ENCODE data around the gene SEM1. TPM values are rescaled to one million over a fixed set of nuclear protein-coding genes. Genes with fewer than 3 reads are reported as not detected.
A peak's percentile ranks its signal among the peaks of the same experiment; 100 is the strongest.
"Not testable (repeated sequence)": the region's sequence is repeated elsewhere in the genome, so short reads cannot be mapped to it uniquely, and the experiment has no call there.

SEM1 gene
- total RNA-seq, 5 donors from 2014 or later (not counting 1 experiment from before 2014, with no cell fraction given) = 17.8 to 34.8 (median 30.2) TPM

DNA sequence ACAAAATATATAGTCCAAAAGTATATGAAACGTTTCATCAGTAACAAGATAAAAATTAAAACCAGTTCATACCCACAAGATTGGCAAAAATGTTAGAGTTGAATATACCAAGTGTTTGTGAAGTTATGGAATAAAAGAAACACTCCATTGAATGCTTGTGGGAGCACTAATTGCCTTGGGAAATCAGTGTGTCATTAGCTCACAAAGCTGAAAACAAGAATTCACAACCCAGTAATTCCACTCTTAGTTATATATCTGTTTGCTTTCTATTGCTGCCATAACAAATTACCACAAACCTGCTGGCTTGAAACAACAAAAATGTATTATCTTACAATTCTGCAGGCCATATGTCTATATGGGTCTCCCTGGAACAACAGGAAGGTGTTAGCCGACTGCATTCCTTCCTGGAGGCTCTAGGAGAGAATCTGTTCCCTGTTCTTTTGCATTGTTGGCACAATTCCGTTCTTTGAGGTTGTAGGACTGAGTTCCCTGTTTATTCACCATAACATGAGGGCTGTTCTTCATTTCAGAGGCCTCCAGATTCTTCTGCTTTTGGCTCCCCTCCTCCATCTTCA, 45.7 kb downstream of the SEM1 start:
- Histone ChIP-seq H3K4me1 (ENCODE audit: control insufficient read depth in 1 of 2, extremely low read depth in 1 of 2, insufficient read depth in 2 of 2, low read length in 2 of 2) (peaks cover 3% of the 10 kb centered on the region in 2 experiments), H3K4me3 (ENCODE audit: control insufficient read depth in 1 of 2, extremely low read depth in 1 of 2, low read length in 1 of 2) (no peak overlapping the region), H3K27ac (ENCODE audit: low read length) (no peak overlapping the region), H3K36me3 (ENCODE audit: control insufficient read depth in 2 of 2, extremely low read depth in 1 of 2, insufficient read depth in 1 of 2, low read length in 1 of 2) (no peaks in the 10 kb centered on the region), H3K9me3 (no peaks in the 10 kb centered on the region), H3K27me3 (replicated peaks in 1 of 2; ENCODE audit: control insufficient read depth in 2 of 2, extremely low read depth in 1 of 2, insufficient read depth in 2 of 2, low read length in 1 of 2) (no peaks in the 10 kb centered on the region)
- Mint-ChIP-seq H3K9me3 (no peaks in the 10 kb centered on the region), H3K4me1 (peaks cover 16 to 21% (median 19%) of the 10 kb centered on the region in 3 donors), H3K36me3 (peaks cover 20% of the 10 kb centered on the region), H3K4me3 (no peak overlapping the region), H3K27ac (peak overlapping the region in 1 of 2 donors; percentile 1), H3K27me3 (no peaks in the 10 kb centered on the region)
- ATAC-seq (replicated peaks in 1 of 4) (no peak), DNase-seq (no peak)
- CTCF ChIA-PET = no interaction called here
- POLR2A ChIA-PET = no interaction called here
- WGBS (ENCODE audit: insufficient coverage) = no CpG with 5 or more reads among the region's 3 CpGs

- H3K4me3 ChIP-seq (ENCODE audit: control insufficient read depth in 1 of 2, extremely low read depth in 1 of 2, low read length in 1 of 2) = no peak overlapping the region
- H3K9me3 ChIP-seq = no peaks in the 10 kb centered on the region
- ATAC-seq (replicated peaks in 1 of 4) (no peak), DNase-seq (no peak)
- Mint-ChIP-seq H3K4me3 (no peak overlapping the region), H3K27ac (peak overlapping the region in 1 of 2 donors; percentile 50), H3K36me3 (peaks cover 17% of the 10 kb centered on the region), H3K4me1 (peaks cover 16 to 21% (median 19%) of the 10 kb centered on the region in 3 donors), H3K9me3 (no peaks in the 10 kb centered on the region), H3K27me3 (no peaks in the 10 kb centered on the region)
- H3K27me3 ChIP-seq (replicated peaks in 1 of 2; ENCODE audit: control insufficient read depth in 2 of 2, extremely low read depth in 1 of 2, insufficient read depth in 2 of 2, low read length in 1 of 2) = no peaks in the 10 kb centered on the region
- POLR2A ChIA-PET = no interaction called here
- CTCF ChIA-PET = no interaction called here
- peaks cover 3% of the 10 kb centered on the region in 2 experiments for H3K4me1 ChIP-seq (ENCODE audit: control insufficient read depth in 1 of 2, extremely low read depth in 1 of 2, insufficient read depth in 2 of 2, low read length in 2 of 2)
- no peak overlapping the region for H3K27ac ChIP-seq (ENCODE audit: low read length)
- H3K36me3 ChIP-seq (ENCODE audit: control insufficient read depth in 2 of 2, extremely low read depth in 1 of 2, insufficient read depth in 1 of 2, low read length in 1 of 2) = no peaks in the 10 kb centered on the region
- WGBS (ENCODE audit: insufficient coverage) = 75% methylated on average over 1 of the region's 2 CpGs
These were observed 46.2 kb downstream of the SEM1 start for GRCh38 chr7:96663457-96663856.

- H3K27ac Mint-ChIP-seq = not testable (repeated sequence)
- WGBS (ENCODE audit: insufficient coverage) = no CpG with 5 or more reads among the region's 3 CpGs
These were observed 47.5 kb downstream of the SEM1 start for GRCh38 chr7:96662151-96662550.

DNA sequence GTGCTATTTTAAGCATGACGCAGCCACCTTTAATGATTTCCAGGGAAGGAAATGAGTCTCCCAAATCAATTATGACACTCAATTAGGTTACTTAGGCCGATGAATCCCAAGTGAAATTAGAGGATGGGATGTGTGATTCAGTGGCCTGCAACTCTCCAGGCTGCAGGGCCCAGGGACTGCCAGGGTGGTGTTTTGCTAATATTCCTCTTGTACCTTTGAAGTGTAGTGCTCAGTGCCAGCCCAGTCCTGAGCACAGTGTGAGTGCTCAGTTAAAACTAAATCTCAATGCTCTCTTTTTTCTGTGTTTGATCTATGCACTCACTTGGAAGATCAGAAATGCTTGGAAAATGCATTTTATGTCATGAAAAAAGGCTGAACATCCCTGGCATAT, 51.6 kb downstream of the SEM1 start:
- peaks cover 18% of the 10 kb centered on the region for H3K36me3 Mint-ChIP-seq
- H3K27me3 Mint-ChIP-seq = no peaks in the 10 kb centered on the region
- no peak for DNase-seq
- ATAC-seq (replicated peaks in 1 of 4) = no peak
- Histone ChIP-seq H3K9me3 (no peaks in the 10 kb centered on the region), H3K27me3 (replicated peaks in 1 of 2; ENCODE audit: control insufficient read depth in 2 of 2, extremely low read depth in 1 of 2, insufficient read depth in 2 of 2, low read length in 1 of 2) (no peaks in the 10 kb centered on the region), H3K4me3 (ENCODE audit: control insufficient read depth in 1 of 2, extremely low read depth in 1 of 2, low read length in 1 of 2) (no peak overlapping the region), H3K4me1 (ENCODE audit: control insufficient read depth in 1 of 2, extremely low read depth in 1 of 2, insufficient read depth in 2 of 2, low read length in 2 of 2) (no peaks in the 10 kb centered on the region), H3K36me3 (ENCODE audit: control insufficient read depth in 2 of 2, extremely low read depth in 1 of 2, insufficient read depth in 1 of 2, low read length in 1 of 2) (no peaks in the 10 kb centered on the region), H3K27ac (ENCODE audit: low read length) (no peak overlapping the region)
- peaks cover 1 to 3% (median 3%) of the 10 kb centered on the region in 3 donors for H3K4me1 Mint-ChIP-seq
- no peaks in the 10 kb centered on the region for H3K9me3 Mint-ChIP-seq
- ChIA-PET POLR2A (no interaction called here), CTCF (no interaction called here)
- no peak overlapping the region for H3K4me3 Mint-ChIP-seq
- no peak overlapping the region for H3K27ac Mint-ChIP-seq
- WGBS (ENCODE audit: insufficient coverage) = no CpG with 5 or more reads among the region's 2 CpGs

More at GRCh38 chr7:96662151-96662550, 47.5 kb downstream of the SEM1 start:
- POLR2A ChIA-PET; H3K4me1 ChIP-seq (ENCODE audit: control insufficient read depth in 1 of 2, extremely low read depth in 1 of 2, insufficient read depth in 2 of 2, low read length in 2 of 2); H3K4me3 Mint-ChIP-seq; H3K9me3 Mint-ChIP-seq; H3K27me3 ChIP-seq (replicated peaks in 1 of 2; ENCODE audit: control insufficient read depth in 2 of 2, extremely low read depth in 1 of 2, insufficient read depth in 2 of 2, low read length in 1 of 2); H3K9me3 ChIP-seq; CTCF ChIA-PET; H3K4me3 ChIP-seq (ENCODE audit: control insufficient read depth in 1 of 2, extremely low read depth in 1 of 2, low read length in 1 of 2); H3K27ac ChIP-seq (ENCODE audit: low read length); ATAC-seq (replicated peaks in 1 of 4); H3K27me3 Mint-ChIP-seq; DNase-seq; H3K36me3 ChIP-seq (ENCODE audit: control insufficient read depth in 2 of 2, extremely low read depth in 1 of 2, insufficient read depth in 1 of 2, low read length in 1 of 2): not testable (repeated sequence)
- Mint-ChIP-seq H3K36me3 (peaks cover 18% of the 10 kb centered on the region), H3K4me1 (peaks cover 16 to 21% (median 19%) of the 10 kb centered on the region in 3 donors)

DNA sequence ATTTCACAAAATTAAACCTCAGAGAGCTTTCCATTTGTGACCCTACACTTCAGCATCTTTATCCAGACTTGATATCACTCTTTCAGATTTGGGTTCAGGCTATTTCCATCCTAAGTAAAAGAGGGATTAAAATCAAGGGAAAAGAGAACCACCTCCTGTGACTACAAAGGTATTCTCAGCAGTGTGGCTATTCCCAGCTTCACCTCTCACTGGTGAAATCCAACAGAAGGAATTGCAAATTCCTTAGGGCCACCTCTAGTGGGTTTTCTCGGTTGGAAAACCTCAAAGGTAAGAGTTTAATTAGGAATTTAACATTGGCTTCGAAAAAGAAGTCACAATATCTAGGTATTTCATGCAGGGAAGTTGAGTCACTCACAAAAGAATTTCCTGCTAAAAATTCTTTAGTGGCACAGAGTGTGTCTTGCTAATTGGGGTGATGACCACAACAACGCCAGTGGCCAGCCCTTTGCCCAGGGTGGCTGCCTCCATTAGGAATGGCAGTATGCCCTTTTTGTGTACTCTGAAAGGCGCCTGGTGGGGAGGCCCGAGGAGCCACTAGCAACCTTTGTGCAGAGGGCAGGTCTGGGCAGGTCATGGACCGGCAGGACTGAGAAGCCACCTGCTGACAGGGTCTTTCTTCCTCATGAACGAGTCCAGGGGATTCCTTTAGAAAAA, 52.2 kb downstream of the SEM1 start:
- ChIA-PET POLR2A (no interaction called here), CTCF (no interaction called here)
- peaks cover 21% of the 10 kb centered on the region for H3K36me3 Mint-ChIP-seq
- Histone ChIP-seq H3K4me1 (ENCODE audit: control insufficient read depth in 1 of 2, extremely low read depth in 1 of 2, insufficient read depth in 2 of 2, low read length in 2 of 2) (no peaks in the 10 kb centered on the region), H3K27me3 (replicated peaks in 1 of 2; ENCODE audit: control insufficient read depth in 2 of 2, extremely low read depth in 1 of 2, insufficient read depth in 2 of 2, low read length in 1 of 2) (no peaks in the 10 kb centered on the region), H3K36me3 (ENCODE audit: control insufficient read depth in 2 of 2, extremely low read depth in 1 of 2, insufficient read depth in 1 of 2, low read length in 1 of 2) (no peaks in the 10 kb centered on the region), H3K27ac (ENCODE audit: low read length) (no peak overlapping the region), H3K9me3 (no peaks in the 10 kb centered on the region), H3K4me3 (ENCODE audit: control insufficient read depth in 1 of 2, extremely low read depth in 1 of 2, low read length in 1 of 2) (no peak overlapping the region)
- no peak overlapping the region for H3K27ac Mint-ChIP-seq
- no peak overlapping the region for H3K4me3 Mint-ChIP-seq
- ATAC-seq (replicated peaks in 1 of 4) (no peak), DNase-seq (no peak)
- H3K4me1 Mint-ChIP-seq = no peaks in the 10 kb centered on the region
- peaks cover 0 to 4% (median 0%) of the 10 kb centered on the region in 3 donors for H3K9me3 Mint-ChIP-seq
- 89% methylated on average over 4 of the region's 7 CpGs for WGBS (ENCODE audit: insufficient coverage)
- H3K27me3 Mint-ChIP-seq = no peaks in the 10 kb centered on the region

DNA sequence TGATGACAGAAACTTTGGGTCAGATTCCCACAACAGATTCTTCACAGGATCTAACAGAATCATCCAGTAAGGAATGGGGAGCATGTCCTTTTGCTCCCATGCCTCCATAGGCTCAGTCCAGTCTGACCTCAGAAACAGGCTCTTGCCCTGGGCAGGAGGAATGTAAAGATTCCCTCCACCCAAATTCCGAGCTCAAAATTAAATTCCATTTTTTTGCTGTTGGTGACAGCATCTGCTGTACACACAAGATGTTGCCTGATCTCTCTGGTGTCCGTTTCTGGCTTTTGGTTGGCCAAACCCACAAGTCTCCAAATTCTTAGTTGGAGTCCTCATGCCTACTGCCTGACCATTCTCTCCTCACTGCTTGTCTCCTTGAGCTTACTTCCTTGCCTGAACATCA, 53.7 kb downstream of the SEM1 start:
- POLR2A ChIA-PET = no interaction called here

More for the DNA sequence above, 53.7 kb downstream of the SEM1 start:
- no peak overlapping the region for H3K4me3 Mint-ChIP-seq
- H3K36me3 Mint-ChIP-seq = peaks cover 15% of the 10 kb centered on the region
- Histone ChIP-seq H3K4me1 (ENCODE audit: control insufficient read depth in 1 of 2, extremely low read depth in 1 of 2, insufficient read depth in 2 of 2, low read length in 2 of 2) (no peaks in the 10 kb centered on the region), H3K4me3 (ENCODE audit: control insufficient read depth in 1 of 2, extremely low read depth in 1 of 2, low read length in 1 of 2) (no peak overlapping the region), H3K27me3 (replicated peaks in 1 of 2; ENCODE audit: control insufficient read depth in 2 of 2, extremely low read depth in 1 of 2, insufficient read depth in 2 of 2, low read length in 1 of 2) (no peaks in the 10 kb centered on the region), H3K27ac (ENCODE audit: low read length) (no peak overlapping the region), H3K9me3 (no peaks in the 10 kb centered on the region), H3K36me3 (ENCODE audit: control insufficient read depth in 2 of 2, extremely low read depth in 1 of 2, insufficient read depth in 1 of 2, low read length in 1 of 2) (no peaks in the 10 kb centered on the region)
- no peak for DNase-seq
- peaks cover 0 to 7% (median 5%) of the 10 kb centered on the region in 3 donors for H3K9me3 Mint-ChIP-seq
- no peak overlapping the region for H3K27ac Mint-ChIP-seq
- 79% methylated on average over 2 of the region's 2 CpGs for WGBS (ENCODE audit: insufficient coverage)
- ATAC-seq (replicated peaks in 1 of 4) = no peak
- H3K4me1 Mint-ChIP-seq = no peaks in the 10 kb centered on the region
- H3K27me3 Mint-ChIP-seq = no peaks in the 10 kb centered on the region
- CTCF ChIA-PET = no interaction called here

Measured in T-cell (primary cell).